Measurements from ENCODE around the gene XCR1.
"Not testable (repeated sequence)": the region's sequence is repeated elsewhere in the genome, so short reads cannot be mapped to it uniquely, and the experiment has no call there.

Gene XCR1

DNA sequence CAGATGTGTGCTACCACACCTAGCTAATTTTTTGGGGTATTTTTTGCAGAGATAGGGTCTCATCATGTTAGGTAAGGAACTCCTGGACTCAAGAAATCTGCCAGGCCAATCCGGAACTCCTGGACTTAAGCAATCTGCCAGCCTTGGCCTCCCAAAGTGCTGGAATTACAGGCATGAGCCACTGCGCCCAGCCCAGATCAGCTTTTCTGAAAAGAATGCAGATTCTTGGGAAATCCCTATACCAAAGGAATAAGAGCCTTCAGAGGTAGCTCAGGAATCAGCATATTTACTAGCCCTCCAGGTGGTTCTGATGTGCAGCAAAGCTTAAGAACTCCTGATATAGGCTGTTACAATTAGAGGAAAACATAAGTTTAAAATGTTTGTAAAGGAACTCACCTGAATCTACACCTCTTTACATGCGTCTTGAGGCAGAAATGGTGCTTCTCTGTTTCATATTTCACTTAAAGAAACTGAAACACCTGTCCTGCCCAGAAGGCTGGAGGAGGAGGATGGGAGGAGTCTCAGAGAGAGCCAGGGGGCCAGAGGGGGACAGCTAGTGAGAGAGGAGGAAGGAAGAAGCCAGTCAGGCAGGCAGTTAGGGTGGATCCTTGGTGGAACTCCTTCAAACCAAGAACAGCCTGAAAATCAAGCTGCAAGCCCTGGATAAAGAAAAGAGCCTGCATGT, at the start of gene XCR1:
Gene XCR1, minus strand, starts transcription at position 463 of the 685 bp plus-strand sequence. CDS start 5,536 bp downstream, outside the sequence.
- no peak for DNase-seq

GRCh38 chr3:46076606-46077005, 49.3 kb upstream of the XCR1 start:
- DNase-seq, result no peak

GRCh38 chr3:46075816-46076215, 48.5 kb upstream of the XCR1 start:
- no peak for DNase-seq

DNA sequence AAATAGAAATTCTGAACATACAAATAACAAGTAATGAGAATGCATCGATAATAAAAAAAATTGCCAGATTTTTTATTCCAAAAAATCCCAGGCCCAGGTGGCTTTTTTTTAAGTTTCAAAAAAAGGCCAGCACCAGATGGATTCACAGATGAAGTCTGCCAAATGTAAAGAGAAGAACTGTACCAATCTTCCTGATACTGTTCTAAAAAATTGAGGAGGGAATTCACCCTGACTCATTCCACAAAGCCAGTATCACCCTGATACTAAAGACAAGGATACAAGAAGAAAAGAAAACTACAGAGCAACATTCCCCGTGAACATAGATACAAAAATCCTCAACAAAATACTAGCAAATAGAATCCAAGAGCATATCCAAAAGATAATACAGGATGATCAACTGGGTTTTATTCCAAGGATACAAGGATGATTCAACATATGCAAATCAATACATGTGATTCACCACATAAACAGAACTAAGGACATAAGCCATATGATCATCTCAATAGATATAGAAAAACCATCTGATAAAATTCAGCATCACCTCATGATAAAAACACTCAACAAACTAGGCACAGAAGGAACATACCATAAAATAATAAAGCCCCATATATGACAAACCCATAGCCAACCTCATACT, 44.1 kb upstream of the XCR1 start:
- DNase-seq, result no peak

DNA sequence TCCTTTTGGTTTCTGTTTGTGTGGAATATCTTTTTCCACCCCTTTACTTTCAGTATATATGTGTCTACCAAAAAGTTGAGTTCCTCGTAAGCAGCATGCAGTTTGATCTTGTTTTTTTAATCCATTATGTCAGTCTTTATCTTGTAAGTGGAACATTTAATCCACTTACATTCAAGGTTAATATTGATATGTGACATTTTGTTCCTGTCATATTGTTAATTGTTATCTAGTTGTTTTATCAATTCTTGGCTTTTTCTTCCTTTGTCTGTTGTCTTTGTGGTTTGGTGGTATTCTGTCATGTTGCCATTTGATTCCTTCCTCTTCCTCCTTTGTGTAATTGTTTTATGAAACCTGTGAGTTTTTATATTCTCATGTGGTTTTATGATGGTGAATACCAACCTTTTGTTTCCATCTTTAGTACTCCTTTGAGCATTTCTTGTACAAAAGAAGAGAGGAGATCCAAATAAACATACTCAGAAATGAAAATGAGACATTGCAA, 43.4 kb upstream of the XCR1 start:
- DNase-seq, result no peak

DNA sequence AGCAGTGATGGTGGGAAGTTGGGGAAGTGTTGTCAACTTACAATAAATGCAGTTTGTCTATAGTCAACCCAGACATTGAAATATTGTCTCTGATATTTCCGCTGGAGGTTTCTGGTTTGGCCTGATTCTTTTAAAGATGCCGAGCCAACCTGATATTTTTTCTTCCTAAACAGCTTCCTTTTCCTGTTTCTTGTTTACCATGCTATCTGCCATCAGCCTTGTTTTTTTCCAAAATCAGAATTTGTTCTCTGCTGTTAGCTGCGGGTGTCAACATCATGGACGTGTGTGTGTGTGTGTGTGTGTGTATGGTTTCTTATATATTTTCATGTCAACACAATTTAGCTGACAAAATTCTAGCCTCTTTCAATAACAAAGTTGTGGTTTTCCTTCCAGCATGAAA, 41.2 kb upstream of the XCR1 start:
- DNase-seq, result no peak

DNA sequence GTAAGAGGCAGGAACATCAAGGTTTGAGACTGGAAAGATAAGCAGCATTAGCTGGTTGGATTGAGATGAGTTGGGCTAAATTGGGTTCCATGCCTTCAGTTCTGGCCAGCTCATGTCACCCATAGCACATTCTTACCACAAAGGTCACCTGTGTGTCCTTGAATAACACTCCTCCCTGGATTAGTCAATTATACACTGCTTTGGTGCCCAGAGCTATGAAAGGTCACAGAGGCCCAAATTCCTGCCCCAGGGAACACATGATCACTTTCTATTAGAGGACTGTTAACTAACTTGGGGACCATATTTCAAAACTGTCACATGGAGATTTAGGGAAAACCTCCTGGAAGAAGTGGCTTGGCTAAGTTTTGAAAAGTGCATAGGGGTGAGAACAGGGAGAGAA, 40.1 kb upstream of the XCR1 start:
- no peak for DNase-seq

- DNase-seq, result no peak
Observed at GRCh38 chr3:46065750-46066256, 38.5 kb upstream of the XCR1 start.

- DNase-seq, result peak; percentile 92
Observed at GRCh38 chr3:46065294-46065705, 38.0 kb upstream of the XCR1 start.

- DNase-seq, result no peak
Observed at GRCh38 chr3:46062679-46063078, 35.4 kb upstream of the XCR1 start.

- no peak for DNase-seq
Observed at GRCh38 chr3:46061887-46062286, 34.6 kb upstream of the XCR1 start.

GRCh38 chr3:46061108-46061720, 33.9 kb upstream of the XCR1 start:
- no peak for DNase-seq

DNA sequence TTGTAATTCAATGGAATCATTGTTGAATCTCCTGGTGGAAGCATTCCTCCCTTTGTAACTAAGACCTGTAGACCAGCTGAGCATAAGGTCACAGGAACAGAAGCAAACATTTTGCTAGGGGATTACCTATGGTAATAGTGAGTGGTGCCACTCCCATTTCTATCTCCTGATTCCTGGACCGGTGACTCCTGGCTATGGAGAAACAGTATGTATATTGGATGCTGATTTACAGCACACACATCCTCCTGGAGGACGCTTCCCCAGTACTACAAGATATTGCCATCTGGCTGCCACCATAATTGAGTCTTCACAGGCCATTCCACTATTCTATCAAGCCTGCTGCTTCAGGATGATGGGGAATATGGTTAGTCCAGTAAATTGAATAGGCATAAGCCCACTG, 33.3 kb upstream of the XCR1 start:
- DNase-seq, result no peak

GRCh38 chr3:46059432-46059831, 32.1 kb upstream of the XCR1 start:
- DNase-seq, result no peak

DNA sequence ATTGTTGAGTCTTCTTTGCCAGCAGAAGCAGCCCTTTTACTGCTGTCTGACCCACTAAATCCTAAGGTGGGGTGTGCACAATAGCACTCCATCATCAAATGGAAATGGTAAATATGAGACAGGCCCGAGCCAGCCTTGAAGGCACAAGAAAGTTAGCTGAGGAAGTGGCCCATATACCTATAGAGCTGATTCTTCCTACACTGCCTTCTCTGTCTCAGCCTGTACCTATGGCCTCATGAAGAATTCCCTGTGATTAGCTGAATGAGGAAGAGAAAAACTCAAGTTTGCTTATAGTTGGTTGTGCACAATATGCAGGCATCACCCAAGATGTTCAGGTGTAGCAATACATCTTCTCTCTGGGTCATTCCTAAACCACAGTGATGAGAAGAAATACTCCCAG, 31.7 kb upstream of the XCR1 start:
- DNase-seq, result no peak

- no peak for DNase-seq
Observed at GRCh38 chr3:46057716-46058115, 30.4 kb upstream of the XCR1 start.

- DNase-seq, result no peak
Observed at GRCh38 chr3:46056686-46057085, 29.4 kb upstream of the XCR1 start.

- DNase-seq, result not testable (repeated sequence)
Observed at GRCh38 chr3:46053761-46054515, 26.7 kb upstream of the XCR1 start.

DNA sequence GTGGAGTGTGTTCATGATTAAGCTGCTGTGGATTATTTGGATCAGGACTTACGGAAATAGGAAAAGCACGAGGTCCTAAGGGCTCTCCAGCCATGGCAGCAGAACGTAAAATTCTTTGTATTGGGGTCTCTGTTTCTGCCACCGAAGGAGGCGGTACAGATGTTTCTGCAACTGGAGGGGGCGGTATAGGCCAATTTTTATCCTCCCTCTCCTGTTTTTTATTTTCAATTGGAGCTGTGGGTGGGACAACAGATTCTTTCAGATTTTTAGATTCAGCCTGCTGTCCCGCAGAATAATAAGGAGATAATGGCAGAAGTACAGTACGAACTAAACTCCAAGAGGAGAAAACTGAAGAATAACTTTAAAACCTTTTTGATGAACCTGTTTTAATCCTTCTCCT, 26.0 kb upstream of the XCR1 start:
- not testable (repeated sequence) for DNase-seq

- no peak for DNase-seq
Observed at GRCh38 chr3:46052531-46052930, 25.2 kb upstream of the XCR1 start.

DNA sequence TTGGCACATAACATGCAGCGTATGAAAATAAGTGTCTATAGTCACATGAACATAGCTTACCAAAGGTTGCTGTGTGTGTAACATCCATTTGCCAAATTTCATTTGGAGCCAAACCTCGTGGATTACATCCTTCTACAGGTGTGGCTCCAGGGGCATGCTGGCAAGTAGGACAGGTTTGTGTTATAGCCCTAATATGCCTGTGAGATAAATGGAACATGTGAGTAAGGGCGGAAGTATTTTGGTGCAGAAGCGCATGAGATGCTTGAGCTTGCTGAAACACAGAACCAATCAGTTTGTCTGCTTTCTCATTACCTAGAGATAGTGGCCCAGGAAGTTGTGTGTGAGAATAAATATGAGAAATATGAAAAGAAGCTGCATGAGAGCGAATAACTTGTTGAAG, 21.8 kb upstream of the XCR1 start:
- DNase-seq, result no peak

DNA sequence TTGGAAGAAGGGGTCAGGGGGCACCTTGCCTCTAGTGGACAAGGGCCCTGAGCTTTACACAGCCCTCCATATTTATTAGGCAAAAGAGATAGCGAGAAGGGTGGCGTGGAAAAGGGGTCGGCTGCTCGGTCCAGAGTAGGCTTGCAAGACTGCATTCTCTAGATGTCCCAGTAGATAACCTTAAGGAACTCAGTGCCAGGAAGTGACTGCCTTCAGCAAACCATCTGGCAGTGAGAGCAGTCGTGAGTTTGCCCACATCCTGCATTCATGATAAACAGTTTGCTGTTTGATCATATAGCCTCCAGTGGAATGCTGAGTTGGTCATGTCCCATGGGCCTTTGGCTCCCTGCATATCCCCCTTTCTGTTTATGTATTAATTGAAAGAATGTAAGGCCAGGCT, 18.9 kb upstream of the XCR1 start:
- DNase-seq, result peak; percentile 70

DNA sequence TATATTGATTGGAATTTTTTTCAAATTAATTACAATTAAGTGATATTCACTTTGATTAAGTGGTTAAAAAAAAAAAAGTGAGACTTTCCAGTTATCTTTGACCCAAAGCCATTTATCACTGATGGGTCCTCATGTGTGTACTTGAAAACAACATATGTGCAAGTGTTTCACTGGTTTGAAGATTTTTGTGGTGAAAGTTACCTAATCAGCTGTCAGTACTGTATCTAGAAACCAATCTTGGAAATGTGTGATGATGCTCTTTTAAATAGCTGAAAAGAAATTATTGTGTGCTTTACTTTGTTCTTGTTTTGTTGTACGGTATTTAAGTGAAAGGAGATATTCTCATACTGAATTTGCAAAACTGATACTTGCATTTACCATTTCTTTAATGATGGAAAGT, 11.6 kb upstream of the XCR1 start:
- no peak for DNase-seq

Data from activated effector memory CD4-positive, alpha-beta T cell treated with anti-CD3 and anti-CD28 coated beads, Interleukin-2, amount 50 U/mL, for 16 hours (primary cell).